Head of caudate nucleus (tissue), 42 donors: ENCODE measurements around the gene KAZN.
"Not testable (repeated sequence)": the region's sequence is repeated elsewhere in the genome, so short reads cannot be mapped to it uniquely, and the experiment has no call there.

Source experiments
- DNase-seq, 42 donors: peaks; one replicate each; pipeline versions ENCODE4 v3.0.0 to v3.0.0-alpha.2; 2020 to 2021; ENCODE audit warnings: mixed read lengths in 7 of 42
- intact Hi-C: fragments of 100-400 bp; cut with DNase I; formaldehyde crosslinking; loops from one replicate; pipeline ENCODE4 v1.15.0; 2022

KAZN gene

DNA sequence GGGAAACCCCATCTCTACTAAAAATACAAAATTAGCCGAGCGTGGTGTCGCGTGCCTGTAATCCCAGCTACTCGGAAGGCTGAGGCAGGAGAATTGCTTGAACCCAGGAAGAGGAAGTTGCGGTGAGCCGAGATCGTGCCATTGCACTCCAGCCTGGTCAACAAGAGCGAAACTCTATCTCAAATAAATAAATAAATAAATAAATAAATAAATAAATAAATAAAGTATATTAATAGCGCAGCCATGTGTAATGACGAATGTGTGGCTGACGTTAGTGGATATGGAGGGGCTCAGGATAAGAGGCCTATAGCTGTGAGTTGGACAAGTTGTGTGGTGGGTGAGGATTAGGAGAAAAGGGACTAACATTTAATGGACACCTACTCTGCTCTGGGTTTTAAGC is 18.2 kb upstream of the KAZN start:
- intact Hi-C loops, DNase-seq: not testable (repeated sequence)

DNA sequence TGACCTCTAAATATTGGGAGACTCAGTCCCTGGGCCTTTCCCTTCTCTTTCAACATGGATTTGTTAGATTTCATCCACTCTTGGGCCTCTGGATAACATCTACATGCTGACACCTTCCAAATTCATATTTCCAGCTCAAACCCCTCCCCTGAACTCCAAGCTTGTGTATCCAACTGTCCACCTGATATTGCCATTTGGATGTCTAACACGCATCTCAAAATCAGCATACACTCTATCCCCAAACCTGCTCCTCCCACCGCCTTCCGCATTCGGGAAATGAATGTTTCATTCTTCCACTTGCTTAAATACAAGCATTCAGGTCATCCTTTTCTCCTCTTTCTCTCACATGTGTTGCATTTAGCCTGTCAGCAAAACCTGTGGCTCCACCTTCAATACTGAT is 17.5 kb upstream of the KAZN start:
- intact Hi-C loops: no loop called here
- DNase-seq: no peak

DNA sequence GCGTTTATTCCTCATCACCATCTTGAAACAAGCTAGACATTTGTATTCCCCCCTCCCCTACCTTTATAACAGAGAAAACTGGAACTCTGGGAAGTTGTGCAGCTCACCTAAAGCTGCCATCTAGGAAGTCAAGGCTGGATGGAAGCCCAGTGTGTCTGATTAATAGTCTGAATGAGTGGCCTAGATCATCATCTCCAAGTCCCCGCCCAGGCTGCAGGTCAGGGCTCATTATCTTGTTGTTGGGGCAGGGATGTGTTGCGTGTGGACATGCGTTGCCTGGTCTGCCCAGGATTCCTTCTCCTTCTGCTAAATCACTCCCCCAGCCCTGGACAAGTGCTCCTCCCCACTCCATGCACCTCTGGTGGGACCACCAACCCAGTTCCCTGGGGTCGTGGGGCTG is 14.7 kb upstream of the KAZN start:
- intact Hi-C loops: no loop called here
- no peak for DNase-seq

DNA sequence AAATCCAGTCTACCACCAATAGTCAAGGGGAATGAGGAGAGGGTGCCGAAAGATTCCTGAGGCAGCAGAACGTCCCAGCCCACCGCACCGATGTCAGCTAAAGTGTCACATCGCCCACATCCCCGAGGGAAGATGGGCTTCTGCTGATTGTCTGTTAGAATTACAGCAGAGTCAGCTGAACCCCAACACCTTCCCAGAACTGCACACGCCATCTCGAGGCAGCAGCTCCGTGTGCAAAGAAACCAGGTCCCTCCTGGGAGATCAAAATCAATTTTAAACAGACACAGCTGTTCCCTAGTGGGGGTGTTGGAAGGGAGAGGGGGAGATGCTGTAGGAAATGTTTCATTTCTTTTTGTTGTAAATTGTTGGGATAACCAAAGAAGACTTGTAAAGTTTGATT is 12.8 kb upstream of the KAZN start:
- peak in 11 of 42 donors; percentile 10 to 47 (median 24) for DNase-seq
- intact Hi-C loops: no loop called here

DNA sequence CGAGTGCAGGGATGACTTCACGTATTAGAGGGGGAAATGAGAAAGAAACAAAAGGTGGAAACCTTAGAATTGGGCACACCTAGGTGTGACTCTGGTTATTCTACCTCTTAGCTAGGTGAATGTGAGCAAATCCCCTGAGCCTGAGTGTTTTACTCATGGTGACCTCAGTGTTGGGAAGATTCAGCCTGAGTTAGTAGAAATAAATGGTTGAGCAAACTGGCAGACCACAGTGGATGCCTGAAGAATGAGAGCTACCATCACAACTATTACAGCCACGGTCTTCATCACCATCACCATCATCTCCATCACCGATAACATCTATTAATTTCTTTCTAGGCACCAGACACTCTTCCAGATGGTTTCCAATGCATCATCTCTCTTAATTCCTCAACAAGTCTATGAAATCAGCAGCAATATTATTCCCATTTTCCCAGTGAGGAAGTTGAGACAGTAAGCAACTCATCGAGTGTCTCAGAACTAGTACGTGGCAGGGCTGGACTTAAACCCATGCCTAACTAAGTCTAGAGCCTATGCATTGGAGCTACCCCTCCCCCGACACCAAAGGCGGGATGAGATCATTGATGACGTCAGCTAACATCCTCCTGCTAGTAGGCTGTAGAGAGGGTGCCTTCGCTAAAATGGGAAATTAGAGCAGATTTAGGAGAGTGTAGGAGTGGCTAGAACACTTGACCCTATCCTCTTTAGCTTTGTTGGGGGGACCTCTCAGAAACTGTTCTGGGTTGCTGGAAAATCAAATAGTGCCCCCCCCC is 7.9 kb upstream of the KAZN start:
- DNase-seq: no peak
- intact Hi-C loops: no loop called here

DNA sequence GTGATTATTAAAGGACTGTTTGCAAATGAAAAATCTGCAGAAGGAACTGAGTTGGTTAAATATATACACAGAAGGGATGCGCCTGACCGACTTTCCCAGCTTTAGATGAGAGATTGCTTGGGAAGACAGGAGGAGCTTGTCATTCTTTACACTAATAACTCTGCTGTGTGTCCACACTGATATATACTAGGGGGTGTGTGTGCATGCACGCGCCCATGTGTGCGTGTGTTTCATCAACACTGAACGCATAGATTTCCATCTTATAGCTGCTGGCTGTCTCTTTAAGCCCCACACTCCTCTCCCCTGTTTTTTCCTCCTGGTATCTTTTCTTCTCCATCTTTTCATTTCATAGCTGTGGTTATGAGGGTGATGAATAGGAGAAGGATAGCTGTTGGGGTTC is 6.9 kb upstream of the KAZN start:
- intact Hi-C loops: no loop called here
- DNase-seq: no peak

DNA sequence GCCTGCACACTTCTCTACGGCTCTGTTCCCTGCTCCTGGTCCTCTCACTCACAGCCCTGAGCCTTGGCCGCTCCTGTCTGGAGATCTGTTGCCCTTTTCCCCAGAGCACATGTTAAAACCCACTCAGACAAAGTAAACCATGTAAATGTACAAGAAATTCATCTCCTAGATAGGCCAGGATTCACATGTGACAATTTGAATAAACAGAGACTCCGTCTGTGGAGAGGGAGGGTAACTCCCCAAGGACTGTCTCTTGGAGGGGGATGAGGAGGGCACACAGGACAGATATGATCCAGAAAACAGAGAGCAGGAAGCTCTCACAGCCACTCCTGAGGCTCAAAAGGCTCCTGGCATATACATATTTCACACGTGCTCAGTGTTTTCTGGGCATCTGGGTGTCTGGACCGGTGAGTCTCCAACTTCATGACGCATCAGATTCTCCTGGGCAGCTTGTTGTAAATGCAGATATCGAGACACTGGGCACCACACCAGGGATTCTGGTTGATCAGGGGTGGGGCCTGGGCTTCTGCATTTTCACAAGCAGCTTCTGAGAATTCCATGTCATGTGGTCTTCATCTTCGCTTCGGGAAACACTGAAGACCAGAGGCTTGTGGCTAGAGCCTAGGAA is 6.4 kb upstream of the KAZN start:
- DNase-seq: no peak
- intact Hi-C loops: no loop called here

DNA sequence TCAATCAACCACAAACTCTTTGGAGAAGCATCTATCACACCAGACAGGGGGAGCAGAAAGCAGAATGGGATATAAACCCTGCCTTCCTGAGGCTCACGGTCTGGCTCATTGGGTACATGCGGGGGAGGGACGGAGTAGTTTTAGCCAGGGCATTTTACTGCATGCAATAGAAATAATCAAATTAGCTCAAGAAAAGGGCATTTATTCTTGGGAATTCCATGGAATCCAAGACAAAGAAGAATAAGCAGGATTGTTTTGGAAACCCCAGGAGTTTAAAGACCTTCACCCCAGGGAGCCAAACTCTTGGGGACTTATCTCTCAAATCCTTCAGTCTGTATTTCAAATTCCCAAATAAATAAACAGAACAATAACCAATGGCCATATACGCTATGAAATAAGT is 5.2 kb upstream of the KAZN start:
- no peak for DNase-seq
- intact Hi-C loops: no loop called here

DNA sequence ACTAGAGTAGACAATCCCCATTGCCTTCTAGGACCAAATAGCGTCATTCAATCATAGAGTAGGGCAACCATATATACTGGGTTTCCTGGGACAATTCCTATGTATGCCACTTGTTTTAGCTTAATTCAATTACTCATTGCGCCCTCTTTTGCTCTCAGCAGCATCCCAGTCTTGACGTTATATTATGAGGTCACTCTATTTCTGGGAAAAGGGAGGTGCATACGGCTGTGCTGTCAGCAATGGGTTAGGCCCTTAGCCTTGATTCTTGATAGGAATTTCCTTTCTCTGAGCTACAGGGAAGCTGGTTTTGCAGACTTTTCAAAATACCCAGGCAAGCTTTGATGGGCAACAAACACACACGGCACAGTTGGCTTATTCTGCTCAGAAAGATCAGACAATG is 4.4 kb upstream of the KAZN start:
- DNase-seq: no peak
- intact Hi-C loops: no loop called here

DNA sequence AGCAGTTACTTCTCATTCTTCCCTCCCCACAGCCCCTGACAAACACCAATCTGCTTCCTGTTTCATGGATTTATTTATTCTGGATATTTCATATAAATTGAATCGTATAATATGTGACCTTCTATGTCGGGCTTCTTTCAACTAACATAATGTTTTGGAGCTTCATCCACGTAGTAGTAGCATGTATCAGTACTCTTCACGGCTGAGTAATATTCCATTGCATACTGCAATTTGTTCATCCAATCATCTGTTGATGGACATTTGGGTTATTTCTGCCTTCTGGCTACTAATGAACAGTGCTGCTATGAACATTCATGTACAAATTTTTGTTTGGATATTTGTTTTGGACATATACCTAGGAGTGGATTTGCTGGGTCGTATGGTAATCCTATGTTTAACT is 1.9 kb upstream of the KAZN start:
- intact Hi-C loops: no loop called here
- DNase-seq: no peak

DNA sequence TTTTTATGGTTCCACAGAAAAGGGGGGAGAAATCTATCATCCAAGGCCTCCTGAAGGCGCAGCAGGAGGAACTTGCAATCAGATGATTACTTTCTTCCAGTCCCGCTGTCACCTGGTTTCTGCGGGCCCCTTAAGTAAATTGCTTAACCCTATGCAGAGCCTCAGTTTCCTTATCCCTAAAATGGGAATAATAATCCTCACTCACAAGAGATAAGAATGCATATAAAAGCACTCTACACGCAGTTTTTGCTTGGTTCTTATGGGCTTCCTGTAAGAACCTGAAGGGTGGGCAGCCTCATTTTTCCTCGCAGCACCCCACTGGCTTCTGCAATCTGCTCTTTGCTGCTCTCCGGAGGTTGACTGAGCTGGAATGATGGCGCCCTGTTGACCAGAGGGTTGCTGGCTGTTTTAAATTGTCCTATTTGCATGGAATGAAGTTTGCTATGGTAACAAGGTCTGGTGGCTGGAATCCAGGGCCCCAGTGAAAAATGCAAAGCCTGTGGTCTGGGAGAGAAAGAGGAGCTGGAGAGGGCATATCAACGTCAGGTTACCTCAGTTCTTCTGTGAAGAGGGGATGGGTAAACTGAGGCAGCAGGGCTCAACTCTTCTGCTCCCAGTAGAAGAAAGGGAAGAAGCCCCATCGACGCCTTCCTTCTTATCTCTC is 1.0 kb upstream of the KAZN start:
- no peak for DNase-seq
- intact Hi-C loops: no loop called here

DNA sequence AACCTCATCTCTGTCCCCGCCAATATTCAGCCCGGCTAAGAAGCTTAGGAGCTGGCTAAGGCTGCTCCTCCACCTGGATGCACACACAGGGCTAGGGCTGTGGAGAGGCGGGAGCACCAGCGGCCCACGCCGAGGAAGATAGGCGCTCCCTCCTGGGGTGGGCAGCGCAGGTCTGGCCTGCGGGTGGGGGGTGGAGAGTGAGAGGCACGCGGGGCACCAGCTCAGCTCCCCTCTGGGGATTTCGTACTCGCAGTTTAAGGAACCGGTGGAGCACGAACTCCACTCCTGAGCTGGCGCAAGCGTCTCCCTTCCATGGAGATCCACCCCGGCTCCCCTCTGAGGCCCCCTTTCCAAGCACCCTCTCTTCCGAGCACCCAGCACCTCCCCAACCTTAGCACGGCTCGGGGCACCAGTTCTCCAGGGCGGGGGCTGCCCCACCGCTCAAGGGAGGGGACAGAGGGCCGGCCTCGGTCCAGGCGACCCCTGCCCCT is 433 bp upstream of the KAZN start:
- intact Hi-C loops: no loop called here
- peak in 33 of 42 donors; percentile 18 to 70 (median 45) for DNase-seq

DNA sequence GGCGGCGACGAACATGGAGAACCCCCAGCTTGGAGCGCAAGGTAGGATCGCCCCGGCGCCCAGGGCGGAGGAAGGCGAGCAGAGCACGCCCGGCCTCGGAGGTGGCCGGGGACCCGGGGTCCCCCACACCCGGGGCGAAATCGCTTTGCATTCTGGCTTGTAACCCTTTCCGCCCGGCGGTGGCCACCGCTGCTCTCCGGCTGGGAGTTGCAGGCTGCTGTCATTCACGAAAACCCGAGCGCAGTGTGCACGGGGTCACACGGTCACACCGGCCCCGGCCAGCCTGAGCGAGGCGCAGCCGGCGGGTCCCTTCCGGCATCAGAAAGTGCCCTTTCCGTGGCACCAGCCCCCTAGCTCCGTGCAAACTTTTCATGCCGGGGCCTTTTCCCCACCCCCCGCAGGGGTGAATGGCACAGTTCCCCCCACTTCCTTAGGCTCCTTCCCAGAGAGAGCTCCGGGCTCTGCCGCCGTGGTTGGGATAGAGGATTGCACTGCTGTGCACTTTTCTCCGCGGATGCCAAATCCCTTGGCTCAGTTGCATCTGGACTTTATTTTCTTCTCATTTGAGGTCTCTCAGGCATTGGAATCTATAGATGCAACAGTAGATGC is 802 bp downstream of the KAZN start:
- intact Hi-C loops: no loop called here
- peak in 40 of 42 donors; percentile 15 to 73 (median 46) for DNase-seq

DNA sequence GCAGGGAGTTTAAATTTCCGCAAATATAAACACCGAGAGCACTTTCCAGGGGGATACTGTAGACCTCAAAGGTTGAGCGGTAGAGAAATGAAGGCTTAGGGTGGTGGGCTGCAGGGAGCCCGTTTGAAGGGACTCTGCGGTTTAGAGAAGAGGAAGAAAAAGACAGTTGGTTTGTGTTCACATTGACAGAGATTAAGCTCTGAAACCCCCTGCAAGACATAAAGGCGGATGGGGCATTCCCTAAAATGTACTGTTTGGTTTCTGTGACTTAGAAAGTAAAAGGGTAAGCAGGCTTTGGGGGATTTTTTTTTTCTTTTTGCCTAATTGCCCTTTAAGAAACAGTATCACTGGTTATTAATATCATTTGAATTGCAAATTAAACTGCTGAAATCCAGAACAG is 1.3 kb downstream of the KAZN start:
- DNase-seq: no peak
- intact Hi-C loops: loop anchor here (10.0 kb wide), 1 partner anchor 445 kb away; no protein-coding TSS in a partner anchor

DNA sequence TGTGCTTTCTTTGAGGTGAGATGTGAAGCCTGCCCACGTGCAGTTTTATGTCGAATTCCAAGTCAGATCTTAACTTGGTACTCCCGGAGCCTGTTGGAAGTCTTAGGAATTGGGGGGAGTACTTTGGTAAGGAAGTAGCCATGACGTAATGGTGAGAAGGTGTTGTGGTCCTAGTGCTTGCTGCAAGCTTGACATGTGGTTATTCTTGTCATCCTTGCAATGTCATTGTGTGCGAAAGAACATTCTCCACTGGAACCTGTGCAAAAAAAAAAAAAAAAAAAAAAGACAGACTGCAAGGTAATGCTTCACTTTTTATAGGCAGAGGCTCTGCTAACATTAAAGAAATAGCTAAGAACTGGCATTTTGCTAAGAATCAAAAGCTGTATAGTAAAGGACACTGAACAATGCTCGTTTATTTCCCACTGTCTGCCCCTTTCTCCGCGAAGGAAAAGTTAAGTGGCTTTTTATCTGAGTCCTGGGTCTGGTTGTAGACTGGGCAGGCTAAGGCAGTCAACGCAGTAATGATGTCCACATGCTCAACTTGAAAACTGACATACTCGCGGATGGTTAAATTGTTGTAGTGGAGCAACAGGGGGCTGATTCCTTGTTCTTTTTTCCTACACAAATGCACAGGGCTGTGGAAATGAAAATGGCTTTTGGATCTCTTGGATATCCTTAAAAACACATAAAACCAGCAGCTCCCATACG is 2.1 kb downstream of the KAZN start:
- intact Hi-C loops: loop anchor here (10.0 kb wide), 1 partner anchor 444 kb away; no protein-coding TSS in a partner anchor
- DNase-seq: peak in 5 of 42 donors; percentile 8 to 35 (median 19)

DNA sequence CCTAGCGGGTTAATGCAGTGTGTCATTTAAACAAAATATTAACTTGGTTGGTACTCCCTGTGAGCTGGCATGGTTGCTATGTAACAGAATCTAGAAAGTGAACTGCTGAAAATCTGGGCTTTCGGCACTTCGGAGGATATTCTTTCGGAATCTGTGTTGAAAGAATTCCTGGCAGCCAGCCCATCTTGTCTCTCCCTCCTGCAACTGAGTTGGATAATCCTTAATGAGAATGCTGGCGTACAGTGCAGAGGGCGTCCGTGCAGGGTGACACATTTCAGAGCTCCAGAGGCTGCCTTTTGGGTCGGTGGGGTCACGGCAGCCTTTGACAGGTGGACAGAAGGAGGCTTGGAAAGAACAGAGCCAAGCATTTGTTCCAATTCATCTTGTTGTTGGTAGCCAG is 3.7 kb downstream of the KAZN start:
- DNase-seq: peak; percentile 14 to 88 (median 64)
- intact Hi-C loops: loop anchor here (10.0 kb wide), 1 partner anchor 443 kb away; no protein-coding TSS in a partner anchor

DNA sequence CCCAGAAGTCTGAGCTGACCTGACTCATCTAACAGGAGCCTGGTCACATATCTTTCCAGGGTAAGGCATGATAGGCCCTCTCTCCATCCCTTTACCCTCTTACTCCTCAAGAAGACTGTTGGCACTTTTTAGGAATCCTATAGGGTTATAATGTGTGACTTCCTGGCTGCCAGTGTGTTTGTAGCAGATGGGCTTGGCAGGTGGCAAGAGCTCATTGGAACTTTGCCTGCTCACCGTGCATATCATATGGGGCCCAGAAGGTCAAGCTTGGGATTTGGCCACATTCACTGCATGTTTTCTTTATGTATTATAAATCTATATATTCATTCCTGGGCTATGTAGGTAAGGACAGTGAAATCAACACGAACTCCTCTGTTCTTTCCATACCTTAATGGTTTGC is 5.2 kb downstream of the KAZN start:
- intact Hi-C loops: loop anchor here (10.0 kb wide), 1 partner anchor 441 kb away; no protein-coding TSS in a partner anchor
- no peak for DNase-seq

DNA sequence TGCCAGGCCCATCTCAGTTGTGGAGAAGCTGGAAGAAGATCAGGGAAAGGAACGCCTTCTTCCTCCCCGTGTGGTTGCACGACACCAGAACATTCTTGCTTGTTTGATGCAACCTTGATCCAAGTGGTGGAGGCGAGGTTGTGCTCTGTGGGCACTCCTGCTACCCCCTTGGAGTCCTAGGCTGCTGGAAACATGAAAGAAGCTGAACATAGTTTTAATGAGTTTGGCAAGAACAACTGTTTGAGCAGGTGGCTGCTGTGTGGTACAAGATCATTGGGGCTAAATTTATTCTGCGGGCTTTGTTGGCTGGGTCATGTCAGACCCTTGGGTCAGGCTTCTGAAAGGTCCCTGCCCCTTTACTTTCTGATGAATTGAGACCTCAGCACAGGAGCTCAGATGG is 5.9 kb downstream of the KAZN start:
- DNase-seq: no peak
- intact Hi-C loops: loop anchor here (10.0 kb wide), 1 partner anchor 440 kb away; no protein-coding TSS in a partner anchor

DNA sequence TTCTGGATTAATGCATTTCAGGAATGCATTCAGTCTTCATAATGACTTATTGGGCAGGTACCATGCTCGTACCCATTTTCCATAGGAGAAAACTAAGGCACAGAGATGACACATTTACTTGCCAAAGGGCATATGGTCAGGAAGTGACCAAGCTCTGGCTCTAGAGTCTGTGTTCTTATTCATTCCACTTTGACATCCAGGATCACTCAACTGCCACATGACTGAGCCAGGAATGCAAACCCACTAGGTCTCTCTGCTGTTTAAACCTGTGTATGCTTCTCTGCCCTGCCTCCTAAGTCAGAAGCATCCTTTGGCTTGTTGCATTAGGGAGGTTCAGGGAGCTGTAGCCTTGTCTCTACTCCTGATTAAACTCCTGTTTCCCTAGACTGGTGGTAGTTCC is 7.5 kb downstream of the KAZN start:
- intact Hi-C loops: loop anchor here (10.0 kb wide), 1 partner anchor 439 kb away; no protein-coding TSS in a partner anchor
- no peak for DNase-seq
